ENCODE measurements around the gene NOG.

- no peak for TF ChIP-seq POLR2A (IDR thresholded peaks at IDR 0.05; ENCODE audit: low read length)
- TF ChIP-seq GATA1 (IDR thresholded peaks at IDR 0.05; ENCODE audit: low read depth, low read length) = no peak
Observed at GRCh38 chr17:56614522-56614921, 21.0 kb downstream of the NOG start.
